Measurements from ENCODE around the gene SMAD9.
"Not testable (repeated sequence)": the region's sequence is repeated elsewhere in the genome, so short reads cannot be mapped to it uniquely, and the experiment has no call there.

SMAD9 gene

DNA sequence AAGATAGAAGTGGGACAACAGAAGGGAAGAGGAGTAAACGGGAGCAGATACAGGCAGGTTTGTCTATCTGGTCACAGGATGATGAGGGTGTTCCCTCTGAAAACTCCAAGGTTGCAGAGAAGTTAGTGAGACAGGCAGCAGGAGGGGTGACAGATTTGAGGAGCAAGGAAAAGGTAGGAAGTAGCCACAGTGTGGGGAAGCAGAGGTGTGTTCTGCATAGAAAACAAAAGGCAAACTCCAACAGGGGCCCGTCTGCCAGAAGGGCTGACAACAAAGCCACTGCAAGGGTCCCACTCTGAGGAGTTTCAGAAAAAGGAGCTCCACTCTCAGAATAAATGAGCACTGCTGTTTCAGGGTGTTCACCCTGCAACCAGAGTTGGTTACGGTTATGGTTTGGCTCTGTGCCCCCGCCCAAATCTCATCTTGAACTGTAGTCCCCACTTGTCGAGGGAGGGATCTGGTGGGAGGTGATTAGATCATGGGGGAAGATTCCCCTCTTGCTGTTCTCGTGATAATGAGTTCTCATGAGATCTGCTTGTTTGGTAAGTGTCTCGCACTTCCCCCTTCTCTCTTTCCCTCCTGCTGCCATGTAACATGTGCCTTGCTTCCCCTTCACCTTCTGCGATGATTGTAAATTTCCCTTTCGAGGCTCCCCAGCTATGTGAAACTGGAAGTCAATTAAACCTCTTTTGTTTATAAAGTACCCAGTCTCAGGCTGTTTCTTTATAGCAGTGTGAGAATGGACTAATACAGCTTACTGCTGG is 32.1 kb downstream of the SMAD9 start:
- H3K9me3 ChIP-seq (ENCODE audit: control insufficient read depth in 2 of 2, low read length in 2 of 2): no peaks in the 10 kb centered on the region
- H3K4me3 ChIP-seq (ENCODE audit: low read length in 2 of 2): no peak overlapping the region
- H3K36me3 ChIP-seq (ENCODE audit: control insufficient read depth in 2 of 2, insufficient read depth in 2 of 2, low read length in 2 of 2): no peaks in the 10 kb centered on the region
- H3K4me1 ChIP-seq (ENCODE audit: control insufficient read depth in 2 of 2, insufficient read depth in 2 of 2, low read length in 2 of 2): peaks cover 0 to 4% of the 10 kb centered on the region in 2 donors
- no peak overlapping the region for H3K27ac ChIP-seq (ENCODE audit: low read depth in 2 of 2, low read length in 2 of 2)
- H3K27me3 ChIP-seq (ENCODE audit: control insufficient read depth in 2 of 2, insufficient read depth in 2 of 2, low read length in 2 of 2): no peaks in the 10 kb centered on the region
- no peak overlapping the region for H3K9ac ChIP-seq (ENCODE audit: low read depth in 1 of 2, low read length in 2 of 2)

DNA sequence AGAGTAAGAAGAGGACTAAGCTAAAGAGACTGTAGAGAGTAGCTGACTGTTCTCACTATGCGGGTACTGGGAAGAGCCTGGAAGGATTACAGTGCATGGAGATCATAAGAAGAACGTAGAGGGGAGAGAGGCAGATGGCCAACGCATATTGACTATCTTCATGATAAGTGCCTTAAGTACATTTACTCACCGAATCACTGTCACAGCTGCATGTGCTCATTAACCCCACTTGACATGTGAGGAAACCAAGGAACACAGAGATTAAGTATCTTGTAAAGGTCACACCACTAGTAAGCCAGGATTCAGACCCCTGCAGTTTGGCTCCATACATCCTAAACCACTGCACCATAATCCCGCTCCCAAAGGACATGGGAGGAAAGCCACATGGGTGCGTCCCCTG is 34.1 kb downstream of the SMAD9 start:
- Histone ChIP-seq H3K27me3 (ENCODE audit: control insufficient read depth in 2 of 2, insufficient read depth in 2 of 2, low read length in 2 of 2) (no peaks in the 10 kb centered on the region), H3K4me3 (ENCODE audit: low read length in 2 of 2) (no peak overlapping the region), H3K9me3 (ENCODE audit: control insufficient read depth in 2 of 2, low read length in 2 of 2) (no peaks in the 10 kb centered on the region), H3K36me3 (ENCODE audit: control insufficient read depth in 2 of 2, insufficient read depth in 2 of 2, low read length in 2 of 2) (no peaks in the 10 kb centered on the region), H3K4me1 (ENCODE audit: control insufficient read depth in 2 of 2, insufficient read depth in 2 of 2, low read length in 2 of 2) (peaks cover 0 to 8% of the 10 kb centered on the region in 2 donors), H3K9ac (ENCODE audit: low read depth in 1 of 2, low read length in 2 of 2) (no peak overlapping the region), H3K27ac (ENCODE audit: low read depth in 2 of 2, low read length in 2 of 2) (no peak overlapping the region)

DNA sequence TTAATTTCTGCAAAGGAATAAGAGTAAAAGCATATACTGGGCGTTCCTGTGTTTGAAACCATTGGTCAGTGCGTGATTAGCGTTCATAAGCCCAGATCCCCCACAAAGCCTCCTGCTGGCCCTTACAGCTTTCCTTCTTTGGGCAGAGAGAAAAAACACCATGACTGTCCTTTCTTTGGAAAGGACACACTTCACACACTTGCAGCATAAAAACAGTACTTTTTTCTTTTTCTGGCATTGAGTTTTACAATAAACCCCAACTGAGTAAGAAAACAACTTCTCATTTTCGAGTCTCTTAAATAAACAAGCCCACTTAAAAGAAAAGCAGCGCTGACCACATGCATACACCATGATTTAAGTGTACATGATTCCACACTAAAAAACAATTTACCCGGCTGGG is 35.8 kb downstream of the SMAD9 start:
- Histone ChIP-seq H3K9ac (ENCODE audit: low read depth in 1 of 2, low read length in 2 of 2) (no peak overlapping the region), H3K4me1 (ENCODE audit: control insufficient read depth in 2 of 2, insufficient read depth in 2 of 2, low read length in 2 of 2) (peaks cover 0 to 8% of the 10 kb centered on the region in 2 donors), H3K4me3 (ENCODE audit: low read length in 2 of 2) (no peak overlapping the region), H3K27ac (ENCODE audit: low read depth in 2 of 2, low read length in 2 of 2) (no peak overlapping the region), H3K36me3 (ENCODE audit: control insufficient read depth in 2 of 2, insufficient read depth in 2 of 2, low read length in 2 of 2) (no peaks in the 10 kb centered on the region), H3K27me3 (ENCODE audit: control insufficient read depth in 2 of 2, insufficient read depth in 2 of 2, low read length in 2 of 2) (no peaks in the 10 kb centered on the region), H3K9me3 (ENCODE audit: control insufficient read depth in 2 of 2, low read length in 2 of 2) (no peaks in the 10 kb centered on the region)

DNA sequence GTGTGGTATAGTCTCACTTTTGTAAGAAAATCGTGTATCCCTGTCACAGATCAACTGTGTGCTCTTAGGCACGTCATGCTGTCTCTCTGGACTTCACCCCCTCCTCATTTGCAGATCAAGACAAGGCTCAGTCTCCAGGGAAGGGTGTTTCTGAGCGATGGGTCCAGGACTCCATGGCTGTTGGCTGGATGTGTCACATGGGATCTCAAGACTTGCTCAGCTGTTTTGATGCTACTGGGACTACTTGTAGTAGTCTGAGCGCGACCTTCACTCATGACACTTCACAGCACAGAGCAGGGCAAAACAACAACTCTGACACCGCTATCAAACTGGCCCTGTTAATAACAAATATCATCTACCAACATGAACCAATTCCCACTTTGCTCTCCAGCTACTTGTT is 36.2 kb downstream of the SMAD9 start:
- no peaks in the 10 kb centered on the region for H3K36me3 ChIP-seq (ENCODE audit: control insufficient read depth in 2 of 2, insufficient read depth in 2 of 2, low read length in 2 of 2)
- no peak overlapping the region for H3K4me3 ChIP-seq (ENCODE audit: low read length in 2 of 2)
- no peak overlapping the region for H3K27ac ChIP-seq (ENCODE audit: low read depth in 2 of 2, low read length in 2 of 2)
- peaks cover 0 to 8% of the 10 kb centered on the region in 2 donors for H3K4me1 ChIP-seq (ENCODE audit: control insufficient read depth in 2 of 2, insufficient read depth in 2 of 2, low read length in 2 of 2)
- H3K9ac ChIP-seq (ENCODE audit: low read depth in 1 of 2, low read length in 2 of 2): no peak overlapping the region
- no peaks in the 10 kb centered on the region for H3K27me3 ChIP-seq (ENCODE audit: control insufficient read depth in 2 of 2, insufficient read depth in 2 of 2, low read length in 2 of 2)
- no peaks in the 10 kb centered on the region for H3K9me3 ChIP-seq (ENCODE audit: control insufficient read depth in 2 of 2, low read length in 2 of 2)

DNA sequence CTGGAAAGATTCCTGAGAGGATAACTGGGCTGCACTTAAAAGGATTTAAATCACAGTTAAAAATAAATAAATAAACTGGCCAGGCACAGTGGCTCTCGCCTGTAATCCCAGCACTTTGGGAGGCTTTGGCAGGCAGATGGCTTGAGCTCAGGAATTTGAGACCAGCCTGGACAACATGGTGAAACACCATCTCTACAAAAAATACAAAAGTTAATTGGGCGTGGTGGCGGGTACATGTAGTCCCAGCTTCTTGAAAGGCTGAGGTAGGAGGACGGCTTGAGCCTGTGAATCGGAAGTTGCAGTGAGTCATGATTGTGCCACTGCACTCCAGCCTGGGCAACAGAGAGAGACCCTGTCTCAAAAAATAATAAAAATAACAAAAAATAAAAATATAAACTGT is 36.6 kb downstream of the SMAD9 start:
- not testable (repeated sequence) for H3K9ac ChIP-seq (ENCODE audit: low read depth in 1 of 2, low read length in 2 of 2); H3K4me3 ChIP-seq (ENCODE audit: low read length in 2 of 2); H3K27me3 ChIP-seq (ENCODE audit: control insufficient read depth in 2 of 2, insufficient read depth in 2 of 2, low read length in 2 of 2); H3K36me3 ChIP-seq (ENCODE audit: control insufficient read depth in 2 of 2, insufficient read depth in 2 of 2, low read length in 2 of 2); H3K4me1 ChIP-seq (ENCODE audit: control insufficient read depth in 2 of 2, insufficient read depth in 2 of 2, low read length in 2 of 2); H3K9me3 ChIP-seq (ENCODE audit: control insufficient read depth in 2 of 2, low read length in 2 of 2); H3K27ac ChIP-seq (ENCODE audit: low read depth in 2 of 2, low read length in 2 of 2)

DNA sequence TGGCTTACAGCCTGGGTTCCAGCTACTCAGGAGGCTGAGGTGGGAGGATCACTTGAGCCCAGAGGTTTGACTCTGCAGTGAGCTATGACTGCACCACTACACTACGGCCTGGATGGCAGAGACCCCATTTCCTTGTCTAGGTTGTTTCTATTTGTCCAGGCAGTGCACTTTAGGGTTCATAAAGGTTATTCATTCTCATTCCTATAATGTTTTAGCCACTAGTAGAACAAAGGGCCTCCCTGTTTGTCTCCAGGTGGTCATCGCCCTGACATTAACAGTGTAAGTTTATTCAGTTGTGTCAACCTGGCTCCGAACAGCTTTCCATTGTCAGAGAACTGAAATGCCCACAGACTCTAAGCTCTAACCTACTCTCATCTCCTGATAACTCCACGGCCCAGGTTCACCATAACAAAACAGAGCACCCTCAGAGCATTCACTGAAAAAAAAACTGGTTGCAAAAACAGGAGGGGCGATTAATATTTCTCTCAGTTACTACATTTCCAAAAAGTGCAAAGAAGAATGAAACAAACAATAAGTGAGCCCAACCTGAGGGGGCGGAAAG is 37.1 kb downstream of the SMAD9 start:
- H3K9ac ChIP-seq (ENCODE audit: low read depth in 1 of 2, low read length in 2 of 2): no peak overlapping the region
- H3K4me3 ChIP-seq (ENCODE audit: low read length in 2 of 2): peak overlapping the region in 1 of 2 donors; percentile 23
- no peaks in the 10 kb centered on the region for H3K27me3 ChIP-seq (ENCODE audit: control insufficient read depth in 2 of 2, insufficient read depth in 2 of 2, low read length in 2 of 2)
- no peaks in the 10 kb centered on the region for H3K9me3 ChIP-seq (ENCODE audit: control insufficient read depth in 2 of 2, low read length in 2 of 2)
- no peak overlapping the region for H3K27ac ChIP-seq (ENCODE audit: low read depth in 2 of 2, low read length in 2 of 2)
- H3K4me1 ChIP-seq (ENCODE audit: control insufficient read depth in 2 of 2, insufficient read depth in 2 of 2, low read length in 2 of 2): peaks cover 0 to 8% of the 10 kb centered on the region in 2 donors
- no peaks in the 10 kb centered on the region for H3K36me3 ChIP-seq (ENCODE audit: control insufficient read depth in 2 of 2, insufficient read depth in 2 of 2, low read length in 2 of 2)

DNA sequence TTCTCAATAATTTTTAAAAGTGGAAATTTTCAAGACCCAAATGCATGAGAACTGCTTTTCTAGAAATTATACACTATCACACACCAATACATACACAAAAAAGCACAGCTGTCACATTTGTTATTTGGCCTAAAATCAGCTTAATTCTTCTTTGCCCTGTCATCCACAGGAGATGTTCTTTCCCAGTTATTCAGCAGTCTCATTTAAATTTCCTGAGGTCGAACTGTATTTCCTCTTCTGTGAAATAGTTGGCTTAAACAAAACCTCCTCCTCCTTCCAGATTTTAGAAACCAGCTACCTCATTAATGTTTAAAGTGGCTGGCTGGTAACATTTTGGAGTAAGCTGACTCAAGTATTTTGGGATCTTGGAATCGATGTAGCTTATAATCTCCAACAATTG is 39.1 kb downstream of the SMAD9 start:
- H3K4me3 ChIP-seq (ENCODE audit: low read length in 2 of 2): no peak overlapping the region
- H3K27ac ChIP-seq (ENCODE audit: low read depth in 2 of 2, low read length in 2 of 2): no peak overlapping the region
- H3K9me3 ChIP-seq (ENCODE audit: control insufficient read depth in 2 of 2, low read length in 2 of 2): no peaks in the 10 kb centered on the region
- H3K4me1 ChIP-seq (ENCODE audit: control insufficient read depth in 2 of 2, insufficient read depth in 2 of 2, low read length in 2 of 2): peaks cover 0 to 5% of the 10 kb centered on the region in 2 donors
- no peaks in the 10 kb centered on the region for H3K36me3 ChIP-seq (ENCODE audit: control insufficient read depth in 2 of 2, insufficient read depth in 2 of 2, low read length in 2 of 2)
- H3K9ac ChIP-seq (ENCODE audit: low read depth in 1 of 2, low read length in 2 of 2): no peak overlapping the region
- H3K27me3 ChIP-seq (ENCODE audit: control insufficient read depth in 2 of 2, insufficient read depth in 2 of 2, low read length in 2 of 2): no peaks in the 10 kb centered on the region

DNA sequence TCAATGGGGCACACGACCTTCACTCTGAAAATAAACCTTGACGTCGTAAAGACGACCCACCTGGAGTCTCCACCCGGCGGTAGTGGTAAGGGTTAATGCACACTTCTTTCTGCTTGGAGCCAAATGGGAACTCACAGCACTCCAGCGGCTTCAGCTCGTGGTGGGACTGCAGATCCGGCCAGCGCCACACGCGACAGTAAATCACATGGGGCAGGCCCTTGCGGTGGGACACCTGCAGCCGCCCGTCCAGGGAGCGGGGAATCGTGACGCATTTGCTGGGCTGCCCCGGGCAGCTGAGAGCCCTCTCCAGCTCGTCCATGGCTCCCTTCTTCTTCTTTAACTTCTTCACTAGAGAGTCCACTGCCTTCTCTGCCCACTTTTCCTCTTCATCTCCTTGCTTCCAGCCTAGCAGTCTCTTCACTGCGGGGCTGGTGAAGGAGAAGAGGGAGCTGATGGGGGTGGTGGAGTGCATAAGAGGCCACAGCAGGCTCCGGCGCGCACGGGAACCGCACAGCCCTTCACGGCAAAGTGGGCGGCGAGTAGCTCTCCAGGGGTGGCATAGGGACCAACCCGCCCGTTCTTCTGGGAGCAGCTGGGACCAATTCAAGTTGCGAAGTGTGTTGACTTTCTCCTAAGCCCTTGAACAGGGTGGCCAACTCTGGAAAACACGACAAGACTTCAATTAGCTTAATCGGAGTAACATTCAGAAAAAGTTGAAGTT is 40.7 kb downstream of the SMAD9 start:
- no peaks in the 10 kb centered on the region for H3K36me3 ChIP-seq (ENCODE audit: control insufficient read depth in 2 of 2, insufficient read depth in 2 of 2, low read length in 2 of 2)
- H3K9ac ChIP-seq (ENCODE audit: low read depth in 1 of 2, low read length in 2 of 2): no peak overlapping the region
- no peaks in the 10 kb centered on the region for H3K27me3 ChIP-seq (ENCODE audit: control insufficient read depth in 2 of 2, insufficient read depth in 2 of 2, low read length in 2 of 2)
- peaks cover 0 to 5% of the 10 kb centered on the region in 2 donors for H3K4me1 ChIP-seq (ENCODE audit: control insufficient read depth in 2 of 2, insufficient read depth in 2 of 2, low read length in 2 of 2)
- no peak overlapping the region for H3K27ac ChIP-seq (ENCODE audit: low read depth in 2 of 2, low read length in 2 of 2)
- H3K4me3 ChIP-seq (ENCODE audit: low read length in 2 of 2): no peak overlapping the region
- H3K9me3 ChIP-seq (ENCODE audit: control insufficient read depth in 2 of 2, low read length in 2 of 2): no peaks in the 10 kb centered on the region

DNA sequence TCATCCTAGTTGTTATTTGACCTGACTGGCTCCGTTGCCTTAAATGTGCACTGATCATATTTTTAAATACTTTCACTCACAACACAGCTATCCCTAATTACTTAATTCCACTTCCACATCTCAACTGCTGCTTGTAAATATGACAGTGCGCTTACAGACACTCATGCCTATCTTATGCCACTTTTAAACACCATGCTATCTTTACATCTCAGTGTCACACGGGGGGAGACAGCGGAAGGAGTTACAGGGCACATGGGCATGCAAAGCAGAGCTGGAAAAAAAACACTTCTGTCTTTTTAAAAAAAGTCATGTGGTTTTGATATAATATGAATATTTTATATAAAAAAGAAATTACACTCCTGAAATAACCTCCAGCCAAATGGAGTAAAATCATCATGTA is 44.1 kb downstream of the SMAD9 start:
- no peak overlapping the region for H3K9ac ChIP-seq (ENCODE audit: low read depth in 1 of 2, low read length in 2 of 2)
- H3K27ac ChIP-seq (ENCODE audit: low read depth in 2 of 2, low read length in 2 of 2): no peak overlapping the region
- H3K4me3 ChIP-seq (ENCODE audit: low read length in 2 of 2): no peak overlapping the region
- H3K27me3 ChIP-seq (ENCODE audit: control insufficient read depth in 2 of 2, insufficient read depth in 2 of 2, low read length in 2 of 2): no peaks in the 10 kb centered on the region
- H3K36me3 ChIP-seq (ENCODE audit: control insufficient read depth in 2 of 2, insufficient read depth in 2 of 2, low read length in 2 of 2): peaks cover 0 to 4% of the 10 kb centered on the region in 2 donors
- no peaks in the 10 kb centered on the region for H3K4me1 ChIP-seq (ENCODE audit: control insufficient read depth in 2 of 2, insufficient read depth in 2 of 2, low read length in 2 of 2)
- no peaks in the 10 kb centered on the region for H3K9me3 ChIP-seq (ENCODE audit: control insufficient read depth in 2 of 2, low read length in 2 of 2)

DNA sequence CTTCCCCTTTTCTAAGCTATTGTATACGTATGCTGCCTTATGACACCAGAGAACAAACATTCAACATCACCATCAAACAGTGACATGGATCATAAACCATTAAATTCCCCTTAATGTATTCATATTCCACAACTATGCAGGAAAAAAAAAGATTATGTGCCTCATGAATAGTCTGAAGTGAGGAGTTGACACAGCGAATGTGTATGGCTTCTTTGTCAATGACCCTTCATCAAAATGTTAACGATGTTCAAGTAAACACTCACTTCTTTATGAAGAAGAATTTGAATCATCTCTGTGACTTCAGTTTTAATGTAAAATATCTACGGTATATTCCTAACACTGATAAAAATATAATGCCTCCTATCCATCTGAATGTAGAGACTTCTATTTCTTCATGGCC is 44.6 kb downstream of the SMAD9 start:
- Histone ChIP-seq H3K27me3 (ENCODE audit: control insufficient read depth in 2 of 2, insufficient read depth in 2 of 2, low read length in 2 of 2) (no peaks in the 10 kb centered on the region), H3K4me3 (ENCODE audit: low read length in 2 of 2) (no peak overlapping the region), H3K36me3 (ENCODE audit: control insufficient read depth in 2 of 2, insufficient read depth in 2 of 2, low read length in 2 of 2) (peaks cover 0 to 4% of the 10 kb centered on the region in 2 donors), H3K9ac (ENCODE audit: low read depth in 1 of 2, low read length in 2 of 2) (no peak overlapping the region), H3K27ac (ENCODE audit: low read depth in 2 of 2, low read length in 2 of 2) (no peak overlapping the region), H3K4me1 (ENCODE audit: control insufficient read depth in 2 of 2, insufficient read depth in 2 of 2, low read length in 2 of 2) (peaks cover 0 to 3% of the 10 kb centered on the region in 2 donors), H3K9me3 (ENCODE audit: control insufficient read depth in 2 of 2, low read length in 2 of 2) (no peaks in the 10 kb centered on the region)

Data from mucosa of rectum (tissue), 2 donors.